HFFc6 (cell line): ENCODE data around the gene ZBTB16. TPM values are rescaled to one million over a fixed set of nuclear protein-coding genes. Genes with fewer than 3 reads are reported as not detected.

ENCODE experiments used
- DNase-seq: peaks from one replicate; pipeline ENCODE4 v3.0.0-alpha.2; 2018
- H3K27ac Mint-ChIP-seq: 2 replicates; pipeline ENCODE4 v1.8.0; 2020; ENCODE audit warnings: mild to moderate bottlenecking, mixed read lengths
- H3K27me3 Mint-ChIP-seq: 2 replicates; pipeline ENCODE4 v1.8.0; 2021; ENCODE audit warnings: mild to moderate bottlenecking, moderate library complexity, mixed read lengths; ENCODE audit not compliant: insufficient read depth
- H3K36me3 Mint-ChIP-seq: 2 replicates; pipeline ENCODE4 v1.8.0; 2021; ENCODE audit warnings: low read depth, mixed read lengths
- H3K4me1 Mint-ChIP-seq: 2 replicates; pipeline ENCODE4 v1.8.0; 2020; ENCODE audit warnings: low read depth, mixed read lengths
- H3K4me3 Mint-ChIP-seq: 2 replicates; pipeline ENCODE4 v1.8.0; 2020; ENCODE audit warnings: mild to moderate bottlenecking, moderate library complexity, mixed read lengths
- H3K9me3 Mint-ChIP-seq: 2 replicates; pipeline ENCODE4 v1.8.0; 2020; ENCODE audit warnings: mild to moderate bottlenecking, mixed read lengths
- total RNA-seq, 6 experiments: library from RNA; stranded (reverse); fragmentation: NEBNext Ultra II Directional; extraction: Animal tissue kit (Norgen Biotek cat#: 25700); gene quantifications; 2 replicates in 1 of 6; 3 replicates in 5 of 6; pipeline ENCODE4 v1.2.3, GENCODE V29; 2021
- TF ChIP-seq, protein P1 (sequence below): fragments of 200-600 bp; sonication (generic); IDR thresholded peaks from 2 replicates; pipeline ENCODE4 v1.5.0; 2021; ENCODE audit warnings: antibody characterized with exemption, mild to moderate bottlenecking

Gene ZBTB16
- total RNA-seq, 6 experiments from 2014 or later = not detected

- Mint-ChIP-seq H3K4me3 (no peak overlapping the region), H3K4me1 (peaks cover 25% of the 10 kb centered on the region), H3K9me3 (no peaks in the 10 kb centered on the region), H3K27ac (no peak overlapping the region), H3K36me3 (no peaks in the 10 kb centered on the region), H3K27me3 (peaks cover 51% of the 10 kb centered on the region)
- TF ChIP-seq, protein P1, sequence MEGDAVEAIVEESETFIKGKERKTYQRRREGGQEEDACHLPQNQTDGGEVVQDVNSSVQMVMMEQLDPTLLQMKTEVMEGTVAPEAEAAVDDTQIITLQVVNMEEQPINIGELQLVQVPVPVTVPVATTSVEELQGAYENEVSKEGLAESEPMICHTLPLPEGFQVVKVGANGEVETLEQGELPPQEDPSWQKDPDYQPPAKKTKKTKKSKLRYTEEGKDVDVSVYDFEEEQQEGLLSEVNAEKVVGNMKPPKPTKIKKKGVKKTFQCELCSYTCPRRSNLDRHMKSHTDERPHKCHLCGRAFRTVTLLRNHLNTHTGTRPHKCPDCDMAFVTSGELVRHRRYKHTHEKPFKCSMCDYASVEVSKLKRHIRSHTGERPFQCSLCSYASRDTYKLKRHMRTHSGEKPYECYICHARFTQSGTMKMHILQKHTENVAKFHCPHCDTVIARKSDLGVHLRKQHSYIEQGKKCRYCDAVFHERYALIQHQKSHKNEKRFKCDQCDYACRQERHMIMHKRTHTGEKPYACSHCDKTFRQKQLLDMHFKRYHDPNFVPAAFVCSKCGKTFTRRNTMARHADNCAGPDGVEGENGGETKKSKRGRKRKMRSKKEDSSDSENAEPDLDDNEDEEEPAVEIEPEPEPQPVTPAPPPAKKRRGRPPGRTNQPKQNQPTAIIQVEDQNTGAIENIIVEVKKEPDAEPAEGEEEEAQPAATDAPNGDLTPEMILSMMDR = no peak
- no peak for DNase-seq
These were observed 82.5 kb downstream of the ZBTB16 start for GRCh38 chr11:114141863-114142580.

DNA sequence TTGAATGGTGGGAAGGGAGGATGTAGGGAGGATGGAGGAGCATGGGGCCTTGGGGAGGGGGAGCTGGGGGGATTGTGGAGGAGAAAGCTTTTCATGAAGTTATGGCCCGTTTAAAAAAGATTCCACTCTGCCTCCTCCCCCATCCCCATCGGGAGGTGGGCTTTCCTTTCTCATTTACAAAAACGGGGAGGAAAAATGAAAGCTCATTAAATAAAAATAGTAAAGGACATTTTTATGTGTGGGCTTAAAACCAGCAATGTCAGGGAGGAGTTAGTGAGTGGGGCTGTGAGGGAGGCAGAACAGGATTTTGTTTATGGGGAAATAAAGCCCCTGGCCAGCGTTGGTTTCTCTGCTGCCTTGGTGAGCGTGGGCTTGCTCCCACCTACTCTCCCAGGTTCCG lies 83.2 kb downstream of the ZBTB16 start:
- DNase-seq = no peak
- H3K4me1 Mint-ChIP-seq = peaks cover 23% of the 10 kb centered on the region
- no peaks in the 10 kb centered on the region for H3K36me3 Mint-ChIP-seq

GRCh38 chr11:114145166-114145775 lies 85.8 kb downstream of the ZBTB16 start:
- H3K4me1 Mint-ChIP-seq = peaks cover 10% of the 10 kb centered on the region
- TF ChIP-seq, protein P1 = no peak
- H3K9me3 Mint-ChIP-seq = no peaks in the 10 kb centered on the region
- peaks cover 40% of the 10 kb centered on the region for H3K27me3 Mint-ChIP-seq
- no peak overlapping the region for H3K27ac Mint-ChIP-seq
- no peak for DNase-seq
- no peaks in the 10 kb centered on the region for H3K36me3 Mint-ChIP-seq
- H3K4me3 Mint-ChIP-seq = no peak overlapping the region

More for the DNA sequence above, 83.2 kb downstream of the ZBTB16 start:
- no peaks in the 10 kb centered on the region for H3K9me3 Mint-ChIP-seq
- no peak overlapping the region for H3K4me3 Mint-ChIP-seq
- no peak overlapping the region for H3K27ac Mint-ChIP-seq
- TF ChIP-seq, protein P1 = no peak
- H3K27me3 Mint-ChIP-seq = peaks cover 51% of the 10 kb centered on the region

DNA sequence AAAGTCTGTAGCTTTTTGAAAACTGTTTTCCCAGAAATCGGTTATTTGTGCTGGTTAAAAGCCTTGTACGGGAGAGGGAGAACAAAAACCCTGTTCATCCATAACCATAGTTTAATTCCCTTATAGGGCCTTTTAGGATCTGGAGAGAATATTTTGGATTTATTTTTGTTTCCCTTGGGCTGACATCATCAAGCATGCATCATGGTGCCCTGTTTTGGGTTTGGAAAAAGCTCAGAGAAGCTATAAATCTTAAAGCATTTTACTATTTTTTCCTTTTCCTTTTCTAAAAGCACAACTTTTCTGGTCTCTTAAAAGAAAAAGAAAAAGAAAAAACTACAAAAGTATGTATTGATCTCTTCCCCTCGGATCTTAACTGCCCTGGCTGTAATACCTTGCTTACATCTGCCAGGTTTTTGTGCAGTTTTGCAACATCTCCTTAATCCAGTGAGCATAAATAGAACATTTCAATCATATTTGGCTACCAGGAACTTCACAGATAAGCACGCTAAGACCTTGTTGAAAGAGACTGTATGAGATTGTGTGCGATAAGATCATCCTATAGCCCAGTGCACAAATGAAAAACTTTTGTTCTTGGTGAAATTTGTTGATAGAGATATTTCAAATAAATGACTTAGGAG lies 88.0 kb downstream of the ZBTB16 start:
- no peaks in the 10 kb centered on the region for H3K36me3 Mint-ChIP-seq
- H3K27me3 Mint-ChIP-seq = peaks cover 37% of the 10 kb centered on the region
- DNase-seq = no peak
- H3K9me3 Mint-ChIP-seq = no peaks in the 10 kb centered on the region
- TF ChIP-seq, protein P1 = no peak
- no peak overlapping the region for H3K4me3 Mint-ChIP-seq
- no peak overlapping the region for H3K27ac Mint-ChIP-seq
- peaks cover 10% of the 10 kb centered on the region for H3K4me1 Mint-ChIP-seq

DNA sequence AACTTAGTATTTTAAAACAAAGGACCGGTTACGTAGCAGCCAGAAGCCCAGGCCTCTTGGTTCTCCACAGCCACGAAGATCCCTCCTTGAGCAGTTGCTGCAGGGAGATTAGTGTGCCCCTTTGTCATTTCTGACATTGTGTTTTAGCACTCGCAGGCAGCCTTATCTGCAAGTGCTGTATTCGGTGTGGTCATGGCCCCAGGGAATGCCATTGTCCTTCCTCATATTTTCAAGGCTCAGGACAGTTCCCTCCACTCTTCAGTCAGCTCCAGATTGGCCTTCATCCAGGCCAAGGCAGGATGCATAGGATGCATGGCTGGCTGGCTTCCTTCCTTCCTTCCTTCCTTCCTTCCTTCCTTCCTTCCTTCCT lies 88.5 kb downstream of the ZBTB16 start:
- TF ChIP-seq, protein P1 = no peak
- no peak overlapping the region for H3K4me3 Mint-ChIP-seq
- no peak overlapping the region for H3K27ac Mint-ChIP-seq
- H3K36me3 Mint-ChIP-seq = no peaks in the 10 kb centered on the region
- no peaks in the 10 kb centered on the region for H3K9me3 Mint-ChIP-seq
- H3K27me3 Mint-ChIP-seq = peaks cover 33% of the 10 kb centered on the region
- DNase-seq = no peak
- peaks cover 10% of the 10 kb centered on the region for H3K4me1 Mint-ChIP-seq
